Endothelial cell of umbilical vein (primary cell): ENCODE results near the gene NR5A2. TPM values are rescaled to one million over a fixed set of nuclear protein-coding genes. Genes with fewer than 3 reads are reported as not detected.

Experiments used
- BruUV-seq: library from RNA; stranded (reverse); fragments of 400-500 nt; replicated peaks from 2 replicates; lab custom pipeline; 2021; lab: Mats Ljungman, UMichigan
- CTCF ChIA-PET: fragments of 300-600, 350-600 bp; sonication (Branson Sonifier 250); formaldehyde crosslinking; loops from one replicate; lab custom pipeline; 2021; ENCODE audit warnings: antibody characterized with exemption, inconsistent platforms; lab: Charles Lee
- POLR2A ChIA-PET: fragments of 300-600, 350-600 bp; sonication (Branson Sonifier 250); formaldehyde crosslinking; loops from one replicate; lab custom pipeline; 2021; ENCODE audit warnings: antibody characterized with exemption, inconsistent platforms; lab: Charles Lee
- DNase-seq: peaks from one replicate; pipeline ENCODE4 v3.0.0-alpha.2; 2011; ENCODE audit warnings: low read depth, low spot score
- FAIRE-seq: peaks from 2 replicates; lab custom pipeline; 2011; peaks lifted over from hg19 to GRCh38; lab: Jason Lieb, UNC
- H2AFZ ChIP-seq: 2 replicates; pipeline ENCODE4 v1.6.0; 2012; ENCODE audit warnings: low read depth, low read length, control low read depth, inconsistent platforms
- H3K27ac ChIP-seq: 2 replicates; pipeline ENCODE4 v1.5.1; 2011; ENCODE audit warnings: low read depth, mild to moderate bottlenecking, control low read depth, low read length, moderate library complexity; ENCODE audit not compliant: insufficient read depth
- H3K27me3 ChIP-seq, 2 experiments: 2 replicates each; pipeline versions ENCODE4 v1.6.0 to v1.6.1; 2011; ENCODE audit warnings: low read length in 2 of 2, mixed read lengths in 1 of 2; ENCODE audit not compliant: control insufficient read depth in 2 of 2, insufficient read depth in 2 of 2
- H3K36me3 ChIP-seq, 2 experiments: 2 replicates in 1 of 2; 3 replicates in 1 of 2; pipeline ENCODE4 v1.5.1; 2011; ENCODE audit warnings: low read length in 2 of 2, mild to moderate bottlenecking in 1 of 2, moderate library complexity in 1 of 2; ENCODE audit not compliant: control insufficient read depth in 2 of 2, insufficient read depth in 2 of 2; ENCODE audit errors: extremely low read depth in 1 of 2
- H3K4me1 ChIP-seq: 3 replicates; pipeline ENCODE4 v1.5.1; 2011; ENCODE audit warnings: mild to moderate bottlenecking, low read length; ENCODE audit not compliant: control insufficient read depth, insufficient read depth; ENCODE audit errors: extremely low read depth
- H3K4me2 ChIP-seq: 2 replicates; pipeline ENCODE4 v1.6.1; 2011; ENCODE audit warnings: low read length, control low read depth, mixed read lengths; ENCODE audit not compliant: insufficient read depth
- H3K4me3 ChIP-seq, 3 experiments: fragments of 200-600 bp in 1 of 3; sonication (generic), shearing (Covaris generic) in 1 of 3; replicated peaks in 1 of 3; 2 replicates each; pipeline ENCODE4 v1.5.1; 2011 to 2016; ENCODE audit warnings: control low read depth in 3 of 3, low read length in 3 of 3, mild to moderate bottlenecking in 2 of 3, inconsistent platforms in 1 of 3, low read depth in 1 of 3, moderate library complexity in 1 of 3; ENCODE audit not compliant: insufficient read depth in 1 of 3
- H3K79me2 ChIP-seq: 2 replicates; pipeline ENCODE4 v1.6.0; 2012; ENCODE audit warnings: low read length, inconsistent platforms; ENCODE audit not compliant: control insufficient read depth, insufficient read depth
- H3K9ac ChIP-seq: replicated peaks from 2 replicates; pipeline ENCODE3; 2011; ENCODE audit warnings: low read length, control low read depth; ENCODE audit not compliant: insufficient read depth; ENCODE audit errors: extremely low read depth
- H3K9me1 ChIP-seq: replicated peaks from 3 replicates; pipeline ENCODE4 v1.6.0; 2011; ENCODE audit warnings: mild to moderate bottlenecking, low read length; ENCODE audit not compliant: control insufficient read depth, insufficient read depth; ENCODE audit errors: extremely low read depth
- H3K9me3 ChIP-seq: replicated peaks from 2 replicates; pipeline ENCODE4 v1.5.1; 2012; ENCODE audit warnings: low read length, inconsistent platforms; ENCODE audit not compliant: control insufficient read depth, insufficient read depth
- H4K20me1 ChIP-seq: replicated peaks from 2 replicates; pipeline ENCODE3; 2011; ENCODE audit warnings: mild to moderate bottlenecking, low read length; ENCODE audit not compliant: control insufficient read depth, insufficient read depth; ENCODE audit errors: extremely low read depth
- CTCF ChIP-seq, 2 donors: IDR thresholded peaks; 1 replicate in 1 of 2; 2 replicates in 1 of 2; pipeline ENCODE4 v1.5.1; 2011; ENCODE audit warnings: low read length in 2 of 2, mild to moderate bottlenecking in 2 of 2, moderate library complexity in 2 of 2, control low read depth in 1 of 2, inconsistent platforms in 1 of 2, low read depth in 1 of 2; ENCODE audit not compliant: insufficient read depth in 1 of 2; ENCODE audit errors: extremely low read depth in 1 of 2
- EZH2 ChIP-seq: IDR thresholded peaks from 2 replicates; pipeline ENCODE4 v1.6.1; 2012; ENCODE audit warnings: borderline replicate concordance, low read depth, mild to moderate bottlenecking, moderate library complexity, low read length, inconsistent platforms; ENCODE audit not compliant: severe bottlenecking
- FOS ChIP-seq: IDR thresholded peaks from 2 replicates; pipeline ENCODE4 v1.6.1; 2011; ENCODE audit warnings: mild to moderate bottlenecking, low read length, moderate library complexity, borderline replicate concordance; ENCODE audit not compliant: insufficient read depth
- GATA2 ChIP-seq: IDR thresholded peaks from 2 replicates; pipeline ENCODE4 v1.7.0; 2011; ENCODE audit warnings: low read depth, mild to moderate bottlenecking, moderate library complexity, mixed read lengths, low read length; ENCODE audit not compliant: insufficient read length, insufficient read depth
- JUN ChIP-seq: IDR thresholded peaks from 2 replicates; pipeline ENCODE4 v1.6.1; 2011; ENCODE audit warnings: borderline replicate concordance, low read depth; ENCODE audit not compliant: insufficient read length, insufficient read depth
- MYC ChIP-seq: IDR thresholded peaks from one replicate; pipeline ENCODE4 v1.6.1; 2011; ENCODE audit warnings: mild to moderate bottlenecking, low read depth, low read length
- POLR2A ChIP-seq: IDR thresholded peaks from 2 replicates; pipeline ENCODE4 v1.6.1; 2012; ENCODE audit warnings: low read depth, mild to moderate bottlenecking, control low read depth, low read length
- POLR2AphosphoS5 ChIP-seq: IDR thresholded peaks from 2 replicates; pipeline ENCODE4 v1.6.1; 2012; ENCODE audit warnings: low read depth, mild to moderate bottlenecking, control low read depth, low read length, moderate library complexity; ENCODE audit not compliant: insufficient read depth
- dilution Hi-C: fragments of 300-500 bp; cut with MboI; formaldehyde crosslinking; loops from one replicate; pipeline ENCODE4 v1.15.0; 2019; ENCODE audit warnings: low sequenced_read_pairs; ENCODE audit not compliant: extremely low pct_ligation_motif_present
- intact Hi-C: fragments of 100-400 bp; cut with micrococcal nuclease; formaldehyde crosslinking; loops from one replicate; pipeline ENCODE4 v1.10.0; 2022
- polyA plus RNA-seq, 4 experiments: library from polyadenylated mRNA; depleted of rRNA in 3 of 4; stranded (reverse) in 3 of 4; unstranded in 1 of 4; fragments of >200 nt; gene quantifications; 2 replicates each; pipeline versions ENCODE4 v1.2.1 to v1.2.3, GENCODE V29; 2011 to 2012; ENCODE audit warnings: missing spikeins in 1 of 4
- total RNA-seq: library from RNA; stranded (reverse); gene quantifications from 2 replicates; pipeline ENCODE4 v1.2.3, GENCODE V29; 2021

The NR5A2 gene
- total and polyA plus RNA-seq, 2 donors (not counting 3 experiments of a cell fraction or from before 2014, with no cell fraction given): 3.4 to 12.1 TPM

- DNase-seq (no peak), FAIRE-seq (no peak)
- no TSS peak for BruUV-seq
- ChIA-PET CTCF (interaction anchor here (1.4 kb wide), 1 partner anchor 9 kb away, joined by 3 read pairs; no protein-coding TSS in a partner anchor), POLR2A (no interaction called here)
- Histone ChIP-seq H2AFZ (no peak overlapping the region), H3K4me1 (peaks cover 12% of the 10 kb centered on the region), H3K27ac (no peak overlapping the region), H3K9me1 (no peaks in the 10 kb centered on the region), H3K9me3 (no peaks in the 10 kb centered on the region), H3K27me3 (no peaks in the 10 kb centered on the region), H4K20me1 (no peaks in the 10 kb centered on the region), H3K9ac (no peak overlapping the region), H3K4me2 (no peak overlapping the region), H3K4me3 (no peak overlapping the region), H3K36me3 (no peaks in the 10 kb centered on the region), H3K79me2 (no peaks in the 10 kb centered on the region)
- TF ChIP-seq GATA2 (no peak), FOS (peak; percentile 8), JUN (no peak), EZH2 (no peak), MYC (no peak), POLR2AphosphoS5 (no peak), CTCF (IDR thresholded peaks at IDR 0.05; ENCODE audit: extremely low read depth in 1 of 2, insufficient read depth in 1 of 2, low read depth in 1 of 2, low read length in 2 of 2) (no peak), POLR2A (no peak)
- intact Hi-C loops (loop anchor here (5.0 kb wide), 1 partner anchor 92 kb away; no protein-coding TSS in a partner anchor), dilution Hi-C loops (no loop called here)
Measured at GRCh38 chr1:200150721-200151120, 123.2 kb downstream of the NR5A2 start.
